GM23338 (cell line): ENCODE measurements around the gene PCDHA8. TPM values are rescaled to one million over a fixed set of nuclear protein-coding genes. Genes with fewer than 3 reads are reported as not detected.
A peak's percentile ranks its signal among the peaks of the same experiment; 100 is the strongest.

Experiments used
- ATAC-seq: fragments of 200-7000 bp; cut with Tn5 transposase; 3 replicates; pipeline ENCODE4 v1.9.1; 2020
- DNase-seq: peaks from one replicate; pipeline ENCODE4 v3.0.0-alpha.2; 2015; ENCODE audit warnings: low spot score
- H2AFZ ChIP-seq: fragments of 200-600 bp; sonication (generic); 2 replicates; pipeline ENCODE4 v1.8.0; 2016; ENCODE audit warnings: antibody characterized with exemption, mild to moderate bottlenecking, moderate library complexity
- H3F3A ChIP-seq: fragments of 200-600 bp; sonication (generic); replicated peaks from 2 replicates; pipeline ENCODE4 v1.8.0; 2017; ENCODE audit warnings: antibody characterized with exemption, mixed run types, low read depth
- H3K27ac ChIP-seq: fragments of 200-600 bp; sonication (generic); 2 replicates; pipeline ENCODE4 v1.6.1; 2016; ENCODE audit warnings: low read depth
- H3K27me3 ChIP-seq: fragments of 200-600 bp; sonication (generic); 2 replicates; pipeline ENCODE4 v1.8.0; 2016; ENCODE audit warnings: mild to moderate bottlenecking, mixed run types, moderate library complexity; ENCODE audit not compliant: insufficient read depth
- H3K36me3 ChIP-seq: fragments of 200-600 bp; sonication (generic); 2 replicates; pipeline ENCODE4 v1.8.0; 2016; ENCODE audit warnings: mild to moderate bottlenecking; ENCODE audit not compliant: insufficient read depth
- H3K4me1 ChIP-seq: fragments of 200-600 bp; sonication (generic); 2 replicates; pipeline ENCODE4 v1.8.0; 2016; ENCODE audit warnings: mild to moderate bottlenecking, moderate library complexity; ENCODE audit not compliant: insufficient read depth
- H3K4me2 ChIP-seq: fragments of 200-600 bp; sonication (generic); 2 replicates; pipeline ENCODE4 v1.7.1; 2017; ENCODE audit warnings: mixed run types
- H3K4me3 ChIP-seq: fragments of 200-600 bp; sonication (generic); 2 replicates; pipeline ENCODE4 v1.6.1; 2016; ENCODE audit warnings: mixed run types
- H3K79me2 ChIP-seq: fragments of 200-600 bp; sonication (generic); replicated peaks from 2 replicates; pipeline ENCODE4 v1.8.0; 2017; ENCODE audit warnings: mild to moderate bottlenecking; ENCODE audit not compliant: insufficient read depth
- H3K9me2 ChIP-seq: fragments of 200-600 bp; sonication (generic); 2 replicates; pipeline ENCODE4 v1.8.0; 2017; ENCODE audit not compliant: insufficient read depth
- H4K20me1 ChIP-seq: fragments of 200-600 bp; sonication (generic); replicated peaks from 2 replicates; pipeline ENCODE4 v1.8.0; 2017; ENCODE audit warnings: mild to moderate bottlenecking; ENCODE audit not compliant: insufficient read depth
- H3K27ac Mint-ChIP-seq: 2 replicates; pipeline ENCODE4 v1.8.0; 2020; ENCODE audit warnings: inconsistent platforms, mild to moderate bottlenecking, moderate library complexity, mixed read lengths
- H3K27me3 Mint-ChIP-seq: 3 replicates; pipeline ENCODE4 v1.8.0; 2022; ENCODE audit warnings: low read depth, mild to moderate bottlenecking, moderate library complexity, mixed read lengths, inconsistent platforms; ENCODE audit not compliant: insufficient read depth, poor library complexity
- H3K36me3 Mint-ChIP-seq: 3 replicates; pipeline ENCODE4 v1.8.0; 2021; ENCODE audit warnings: low read depth, mild to moderate bottlenecking, inconsistent platforms, moderate library complexity, mixed read lengths
- H3K4me1 Mint-ChIP-seq: 3 replicates; pipeline ENCODE4 v1.8.0; 2020; ENCODE audit warnings: mild to moderate bottlenecking, inconsistent platforms, mixed read lengths
- H3K4me3 Mint-ChIP-seq: 3 replicates; pipeline ENCODE4 v1.8.0; 2021; ENCODE audit warnings: moderate library complexity, mild to moderate bottlenecking, inconsistent platforms, mixed read lengths
- H3K9me3 Mint-ChIP-seq: 3 replicates; pipeline ENCODE4 v1.8.0; 2020; ENCODE audit warnings: moderate library complexity, mild to moderate bottlenecking, inconsistent platforms, mixed read lengths
- CTCF ChIP-seq, 2 experiments: fragments of 200-600 bp in 1 of 2; sonication (generic) in 1 of 2; conservative IDR thresholded peaks; 2 replicates each; pipeline versions ENCODE4 v1.5.1 to v1.6.1; 2016 to 2017; ENCODE audit warnings: antibody characterized with exemption in 2 of 2, low read depth in 2 of 2, mild to moderate bottlenecking in 2 of 2, moderate library complexity in 1 of 2
- NANOG ChIP-seq: IDR thresholded peaks from 2 replicates; pipeline ENCODE4 v1.6.1; 2016; ENCODE audit warnings: antibody characterized with exemption, borderline replicate concordance
- POLR2AphosphoS5 ChIP-seq: IDR thresholded peaks from 2 replicates; pipeline ENCODE4 v1.6.1; 2016; ENCODE audit warnings: antibody characterized with exemption, low read depth
- polyA plus RNA-seq: library from polyadenylated mRNA; unstranded; fragments of >200 nt; fragmentation: Nextera tagmentation; extraction: Ambion mirVana; gene quantifications from 2 replicates; pipeline ENCODE4 v1.2.1, GENCODE V29; 2016
- total RNA-seq: library from RNA; depleted of rRNA; stranded (reverse); fragments of >200 nt; shearing (Covaris generic); gene quantifications from 2 replicates; pipeline ENCODE4 v1.2.3, GENCODE V29; 2014
- TF ChIP-seq, protein P1 (sequence below): fragments of 250-450 bp; sonication (Bioruptor Pico); IDR thresholded peaks from 2 replicates; pipeline ENCODE4 v1.5.0; 2020; ENCODE audit warnings: mild to moderate bottlenecking, moderate library complexity
- TF ChIP-seq, protein P2 (sequence below): IDR thresholded peaks from one replicate; pipeline ENCODE4 v1.6.1; 2018; ENCODE audit warnings: antibody characterized with exemption; ENCODE audit not compliant: unreplicated experiment

The PCDHA8 gene
- total and polyA plus RNA-seq, 2 experiments from 2014 or later = 0.86 to 3.1 TPM

GRCh38 chr5:140795259-140795641 is 45.7 kb upstream of the PCDHA8 start:
- no peaks in the 10 kb centered on the region for H3K79me2 ChIP-seq
- H3K9me2 ChIP-seq = no peaks in the 10 kb centered on the region
- ATAC-seq (peak; percentile 94), DNase-seq (peak; percentile 85)
- peak overlapping the region; percentile 55 for H3K4me3 ChIP-seq
- no peak overlapping the region for H3K27ac Mint-ChIP-seq
- H2AFZ ChIP-seq = peak overlapping the region; percentile 48
- TF ChIP-seq, protein P1, sequence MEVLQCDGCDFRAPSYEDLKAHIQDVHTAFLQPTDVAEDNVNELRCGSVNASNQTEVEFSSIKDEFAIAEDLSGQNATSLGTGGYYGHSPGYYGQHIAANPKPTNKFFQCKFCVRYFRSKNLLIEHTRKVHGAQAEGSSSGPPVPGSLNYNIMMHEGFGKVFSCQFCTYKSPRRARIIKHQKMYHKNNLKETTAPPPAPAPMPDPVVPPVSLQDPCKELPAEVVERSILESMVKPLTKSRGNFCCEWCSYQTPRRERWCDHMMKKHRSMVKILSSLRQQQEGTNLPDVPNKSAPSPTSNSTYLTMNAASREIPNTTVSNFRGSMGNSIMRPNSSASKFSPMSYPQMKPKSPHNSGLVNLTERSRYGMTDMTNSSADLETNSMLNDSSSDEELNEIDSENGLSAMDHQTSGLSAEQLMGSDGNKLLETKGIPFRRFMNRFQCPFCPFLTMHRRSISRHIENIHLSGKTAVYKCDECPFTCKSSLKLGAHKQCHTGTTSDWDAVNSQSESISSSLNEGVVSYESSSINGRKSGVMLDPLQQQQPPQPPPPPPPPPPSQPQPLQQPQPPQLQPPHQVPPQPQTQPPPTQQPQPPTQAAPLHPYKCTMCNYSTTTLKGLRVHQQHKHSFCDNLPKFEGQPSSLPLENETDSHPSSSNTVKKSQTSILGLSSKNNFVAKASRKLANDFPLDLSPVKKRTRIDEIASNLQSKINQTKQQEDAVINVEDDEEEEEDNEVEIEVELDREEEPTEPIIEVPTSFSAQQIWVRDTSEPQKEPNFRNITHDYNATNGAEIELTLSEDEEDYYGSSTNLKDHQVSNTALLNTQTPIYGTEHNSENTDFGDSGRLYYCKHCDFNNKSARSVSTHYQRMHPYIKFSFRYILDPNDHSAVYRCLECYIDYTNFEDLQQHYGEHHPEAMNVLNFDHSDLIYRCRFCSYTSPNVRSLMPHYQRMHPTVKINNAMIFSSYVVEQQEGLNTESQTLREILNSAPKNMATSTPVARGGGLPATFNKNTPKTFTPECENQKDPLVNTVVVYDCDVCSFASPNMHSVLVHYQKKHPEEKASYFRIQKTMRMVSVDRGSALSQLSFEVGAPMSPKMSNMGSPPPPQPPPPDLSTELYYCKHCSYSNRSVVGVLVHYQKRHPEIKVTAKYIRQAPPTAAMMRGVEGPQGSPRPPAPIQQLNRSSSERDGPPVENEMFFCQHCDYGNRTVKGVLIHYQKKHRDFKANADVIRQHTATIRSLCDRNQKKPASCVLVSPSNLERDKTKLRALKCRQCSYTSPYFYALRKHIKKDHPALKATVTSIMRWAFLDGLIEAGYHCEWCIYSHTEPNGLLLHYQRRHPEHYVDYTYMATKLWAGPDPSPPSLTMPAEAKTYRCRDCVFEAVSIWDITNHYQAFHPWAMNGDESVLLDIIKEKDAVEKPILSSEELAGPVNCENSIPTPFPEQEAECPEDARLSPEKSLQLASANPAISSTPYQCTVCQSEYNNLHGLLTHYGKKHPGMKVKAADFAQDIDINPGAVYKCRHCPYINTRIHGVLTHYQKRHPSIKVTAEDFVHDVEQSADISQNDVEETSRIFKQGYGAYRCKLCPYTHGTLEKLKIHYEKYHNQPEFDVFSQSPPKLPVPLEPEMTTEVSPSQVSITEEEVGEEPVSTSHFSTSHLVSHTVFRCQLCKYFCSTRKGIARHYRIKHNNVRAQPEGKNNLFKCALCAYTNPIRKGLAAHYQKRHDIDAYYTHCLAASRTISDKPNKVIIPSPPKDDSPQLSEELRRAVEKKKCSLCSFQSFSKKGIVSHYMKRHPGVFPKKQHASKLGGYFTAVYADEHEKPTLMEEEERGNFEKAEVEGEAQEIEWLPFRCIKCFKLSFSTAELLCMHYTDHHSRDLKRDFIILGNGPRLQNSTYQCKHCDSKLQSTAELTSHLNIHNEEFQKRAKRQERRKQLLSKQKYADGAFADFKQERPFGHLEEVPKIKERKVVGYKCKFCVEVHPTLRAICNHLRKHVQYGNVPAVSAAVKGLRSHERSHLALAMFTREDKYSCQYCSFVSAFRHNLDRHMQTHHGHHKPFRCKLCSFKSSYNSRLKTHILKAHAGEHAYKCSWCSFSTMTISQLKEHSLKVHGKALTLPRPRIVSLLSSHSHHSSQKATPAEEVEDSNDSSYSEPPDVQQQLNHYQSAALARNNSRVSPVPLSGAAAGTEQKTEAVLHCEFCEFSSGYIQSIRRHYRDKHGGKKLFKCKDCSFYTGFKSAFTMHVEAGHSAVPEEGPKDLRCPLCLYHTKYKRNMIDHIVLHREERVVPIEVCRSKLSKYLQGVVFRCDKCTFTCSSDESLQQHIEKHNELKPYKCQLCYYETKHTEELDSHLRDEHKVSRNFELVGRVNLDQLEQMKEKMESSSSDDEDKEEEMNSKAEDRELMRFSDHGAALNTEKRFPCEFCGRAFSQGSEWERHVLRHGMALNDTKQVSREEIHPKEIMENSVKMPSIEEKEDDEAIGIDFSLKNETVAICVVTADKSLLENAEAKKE (CRISPR knock-in tag) = no peak
- TF ChIP-seq CTCF (conservative IDR thresholded peaks at IDR 0.05; ENCODE audit: low read depth in 2 of 2) (peak; percentile 58 to 63), POLR2AphosphoS5 (no peak), NANOG (no peak)
- TF ChIP-seq, protein P2, sequence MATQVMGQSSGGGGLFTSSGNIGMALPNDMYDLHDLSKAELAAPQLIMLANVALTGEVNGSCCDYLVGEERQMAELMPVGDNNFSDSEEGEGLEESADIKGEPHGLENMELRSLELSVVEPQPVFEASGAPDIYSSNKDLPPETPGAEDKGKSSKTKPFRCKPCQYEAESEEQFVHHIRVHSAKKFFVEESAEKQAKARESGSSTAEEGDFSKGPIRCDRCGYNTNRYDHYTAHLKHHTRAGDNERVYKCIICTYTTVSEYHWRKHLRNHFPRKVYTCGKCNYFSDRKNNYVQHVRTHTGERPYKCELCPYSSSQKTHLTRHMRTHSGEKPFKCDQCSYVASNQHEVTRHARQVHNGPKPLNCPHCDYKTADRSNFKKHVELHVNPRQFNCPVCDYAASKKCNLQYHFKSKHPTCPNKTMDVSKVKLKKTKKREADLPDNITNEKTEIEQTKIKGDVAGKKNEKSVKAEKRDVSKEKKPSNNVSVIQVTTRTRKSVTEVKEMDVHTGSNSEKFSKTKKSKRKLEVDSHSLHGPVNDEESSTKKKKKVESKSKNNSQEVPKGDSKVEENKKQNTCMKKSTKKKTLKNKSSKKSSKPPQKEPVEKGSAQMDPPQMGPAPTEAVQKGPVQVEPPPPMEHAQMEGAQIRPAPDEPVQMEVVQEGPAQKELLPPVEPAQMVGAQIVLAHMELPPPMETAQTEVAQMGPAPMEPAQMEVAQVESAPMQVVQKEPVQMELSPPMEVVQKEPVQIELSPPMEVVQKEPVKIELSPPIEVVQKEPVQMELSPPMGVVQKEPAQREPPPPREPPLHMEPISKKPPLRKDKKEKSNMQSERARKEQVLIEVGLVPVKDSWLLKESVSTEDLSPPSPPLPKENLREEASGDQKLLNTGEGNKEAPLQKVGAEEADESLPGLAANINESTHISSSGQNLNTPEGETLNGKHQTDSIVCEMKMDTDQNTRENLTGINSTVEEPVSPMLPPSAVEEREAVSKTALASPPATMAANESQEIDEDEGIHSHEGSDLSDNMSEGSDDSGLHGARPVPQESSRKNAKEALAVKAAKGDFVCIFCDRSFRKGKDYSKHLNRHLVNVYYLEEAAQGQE = no peak
- peak overlapping the region; percentile 84 for H3K4me3 Mint-ChIP-seq
- H3K27ac ChIP-seq = no peak overlapping the region
- no peaks in the 10 kb centered on the region for H3K36me3 ChIP-seq
- peaks cover 22% of the 10 kb centered on the region for H3K36me3 Mint-ChIP-seq
- H3K4me1 ChIP-seq = no peaks in the 10 kb centered on the region
- H3K27me3 ChIP-seq = no peaks in the 10 kb centered on the region
- H3K4me2 ChIP-seq = peak overlapping the region; percentile 73
- no peaks in the 10 kb centered on the region for H3F3A ChIP-seq
- H3K27me3 Mint-ChIP-seq = no peaks in the 10 kb centered on the region
- no peaks in the 10 kb centered on the region for H4K20me1 ChIP-seq
- H3K4me1 Mint-ChIP-seq = no peaks in the 10 kb centered on the region
- H3K9me3 Mint-ChIP-seq = peaks cover 32% of the 10 kb centered on the region
